Suprapubic skin (tissue), 4 donors: Measurements from ENCODE around the gene SEMA5A.

Experiments used
- CTCF ChIP-seq, 2 donors: fragments of 200-600 bp in 1 of 2; fragments of 450-650 bp in 1 of 2; sonication (generic) in 1 of 2; IDR thresholded peaks; one replicate each; pipeline ENCODE4 v1.5.1; 2016 to 2019; ENCODE audit warnings: antibody characterized with exemption in 2 of 2, mild to moderate bottlenecking in 1 of 2, moderate library complexity in 1 of 2
- EP300 ChIP-seq: sonication (generic); formaldehyde crosslinking; IDR thresholded peaks from one replicate; pipeline ENCODE4 v1.6.1; 2017; ENCODE audit warnings: antibody characterized with exemption
- POLR2AphosphoS5 ChIP-seq, 3 donors: sonication (generic); formaldehyde crosslinking; IDR thresholded peaks; one replicate each; pipeline ENCODE4 v1.6.1; 2017; ENCODE audit warnings: antibody characterized with exemption in 3 of 3

GRCh38 chr5:9052421-9052820 lies 493.5 kb downstream of the SEMA5A start:
- TF ChIP-seq CTCF (IDR thresholded peaks at IDR 0.05) = no peak
- no peak for TF ChIP-seq POLR2AphosphoS5 (IDR thresholded peaks at IDR 0.05)
- no peak for TF ChIP-seq EP300
